HEK293 (cell line): ENCODE results near the gene USP1.

Experiments used
- ZNF214 ChIP-seq: fragments of 450-650 bp; formaldehyde crosslinking; IDR thresholded peaks from 2 replicates; pipeline ENCODE4 v1.5.1; 2017; ENCODE audit warnings: missing biosample characterization, mild to moderate bottlenecking, missing genetic modification characterization, borderline replicate concordance
- ZNF510 ChIP-seq: fragments of 450-650 bp; formaldehyde crosslinking; IDR thresholded peaks from 2 replicates; pipeline ENCODE4 v1.5.1; 2018; ENCODE audit warnings: mild to moderate bottlenecking, missing genetic modification characterization, missing biosample characterization; ENCODE audit not compliant: insufficient replicate concordance
- ZNF561 ChIP-seq: fragments of 450-650 bp; IDR thresholded peaks from 2 replicates; pipeline ENCODE4 v1.5.1; 2018; ENCODE audit warnings: missing biosample characterization, missing genetic modification characterization, borderline replicate concordance

DNA sequence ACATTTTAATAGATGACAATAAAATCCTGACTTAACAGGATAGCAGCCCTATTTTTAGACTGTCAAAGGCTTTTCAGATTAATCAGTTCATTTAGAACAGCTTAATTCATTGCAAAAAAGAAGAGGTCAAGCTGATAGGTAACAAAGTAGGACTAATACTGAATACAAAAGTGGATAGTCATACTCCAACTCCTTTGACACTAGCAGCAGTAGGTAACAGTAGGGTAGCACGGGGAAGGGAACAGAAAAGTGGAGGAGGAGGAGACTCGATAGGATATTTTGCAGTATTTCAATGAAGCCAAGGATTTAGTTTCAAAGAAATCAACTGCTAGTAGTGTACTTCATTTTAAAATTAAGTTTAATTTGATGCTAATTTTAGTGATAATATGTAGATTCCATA is 51.1 kb downstream of the USP1 start:
- no peak for TF ChIP-seq ZNF214 (tag by site-specific recombination)
- no peak for TF ChIP-seq ZNF510
- no peak for TF ChIP-seq ZNF561 (tag by site-specific recombination)
